Esophagus muscularis mucosa (tissue), 4 donors: Measurements from ENCODE around the gene TENM4. TPM values are rescaled to one million over a fixed set of nuclear protein-coding genes. Genes with fewer than 3 reads are reported as not detected.

ENCODE experiments used
- DNase-seq: peaks from one replicate; pipeline ENCODE4 v3.0.0-alpha.2; 2017; ENCODE audit errors: extremely low spot score
- H3K27ac ChIP-seq, 4 donors: fragments of 200-600 bp; sonication (generic); replicated peaks in 1 of 4; 1 replicate in 3 of 4; 2 replicates in 1 of 4; pipeline ENCODE4 v1.5.1; 2016 to 2019; ENCODE audit warnings: mild to moderate bottlenecking in 1 of 4
- H3K27me3 ChIP-seq, 4 donors: fragments of 200-600 bp; sonication (generic); one replicate each; pipeline versions ENCODE4 v1.5.1 to v1.6.0; 2016 to 2019
- H3K36me3 ChIP-seq, 4 donors: fragments of 200-600 bp; sonication (generic); one replicate each; pipeline ENCODE4 v1.5.1; 2016 to 2019
- H3K4me1 ChIP-seq, 4 donors: fragments of 200-600 bp; sonication (generic); one replicate each; pipeline ENCODE4 v1.5.1; 2016 to 2019
- H3K4me3 ChIP-seq, 4 donors: fragments of 200-600 bp; sonication (generic); 1 replicate in 2 of 4; 2 replicates in 2 of 4; pipeline ENCODE4 v1.5.1; 2016 to 2019; ENCODE audit warnings: mild to moderate bottlenecking in 4 of 4, moderate library complexity in 1 of 4
- H3K9me3 ChIP-seq, 4 donors: fragments of 200-600 bp; sonication (generic); 1 replicate in 3 of 4; 2 replicates in 1 of 4; pipeline ENCODE4 v1.5.1; 2016 to 2019
- CTCF ChIP-seq, 3 experiments: fragments of 200-600 bp in 2 of 3; fragments of 450-650 bp in 1 of 3; sonication (generic) in 2 of 3; IDR thresholded peaks; one replicate each; pipeline ENCODE4 v1.5.1; 2017 to 2019; ENCODE audit warnings: antibody characterized with exemption in 3 of 3, mild to moderate bottlenecking in 2 of 3, moderate library complexity in 1 of 3
- EP300 ChIP-seq: sonication (generic); formaldehyde crosslinking; IDR thresholded peaks from one replicate; pipeline ENCODE4 v1.6.1; 2017; ENCODE audit warnings: antibody characterized with exemption
- POLR2A ChIP-seq: fragments of 450-650 bp; IDR thresholded peaks from one replicate; pipeline ENCODE4 v1.6.1; 2017; ENCODE audit warnings: antibody characterized with exemption, moderate library complexity, mild to moderate bottlenecking, low read depth
- POLR2AphosphoS5 ChIP-seq, 2 donors: sonication (generic); formaldehyde crosslinking; IDR thresholded peaks; one replicate each; pipeline ENCODE4 v1.6.1; 2017; ENCODE audit warnings: antibody characterized with exemption in 2 of 2
- WGBS: methylation state at CpG from one replicate; pipeline ENCODE4 v1.1.5; 2018; 5-methylcytosine and 5-hydroxymethylcytosine counted together
- intact Hi-C: fragments of 100-400 bp; cut with DNase I; formaldehyde crosslinking; loops from one replicate; pipeline ENCODE4 v1.15.1; 2023
- total RNA-seq, 4 donors: library from RNA; depleted of rRNA; stranded (reverse); fragments of >200 nt; gene quantifications; one replicate each; pipeline versions ENCODE4 v1.1.0 to v1.2.1, GENCODE V29; 2016

Gene TENM4
- total RNA-seq, 4 donors from 2014 or later, result 4.1 to 9.6 (median 8.0) TPM

- no peaks in the 10 kb centered on the region for H3K27me3 ChIP-seq
- H3K36me3 ChIP-seq, result no peaks in the 10 kb centered on the region
- no peaks in the 10 kb centered on the region for H3K9me3 ChIP-seq
- TF ChIP-seq EP300 (no peak), CTCF (IDR thresholded peaks at IDR 0.05) (no peak), POLR2A (no peak), POLR2AphosphoS5 (IDR thresholded peaks at IDR 0.05) (no peak)
- peaks cover 0 to 14% (median 7%) of the 10 kb centered on the region in 4 donors for H3K4me1 ChIP-seq
- H3K27ac ChIP-seq, result no peak overlapping the region
- no peak overlapping the region for H3K4me3 ChIP-seq
- intact Hi-C loops, result no loop called here
- DNase-seq, result no peak
- WGBS, result 78% methylated on average over 1 of the region's 1 CpG
These were observed 752.4 kb downstream of the TENM4 start for GRCh38 chr11:78688460-78688859.

GRCh38 chr11:78685156-78685555, 755.7 kb downstream of the TENM4 start:
- DNase-seq, result no peak
- TF ChIP-seq POLR2A (no peak), CTCF (IDR thresholded peaks at IDR 0.05) (no peak), EP300 (no peak), POLR2AphosphoS5 (IDR thresholded peaks at IDR 0.05) (no peak)
- H3K4me1 ChIP-seq, result peaks cover 0 to 3% (median 0%) of the 10 kb centered on the region in 4 donors
- intact Hi-C loops, result no loop called here
- no peaks in the 10 kb centered on the region for H3K36me3 ChIP-seq
- WGBS, result 89% methylated on average over 3 of the region's 3 CpGs
- no peaks in the 10 kb centered on the region for H3K27me3 ChIP-seq
- no peaks in the 10 kb centered on the region for H3K9me3 ChIP-seq
- H3K4me3 ChIP-seq, result no peak overlapping the region
- H3K27ac ChIP-seq, result no peak overlapping the region

GRCh38 chr11:78684377-78684776, 756.5 kb downstream of the TENM4 start:
- Histone ChIP-seq H3K4me1 (no peaks in the 10 kb centered on the region), H3K27me3 (no peaks in the 10 kb centered on the region), H3K9me3 (no peaks in the 10 kb centered on the region), H3K27ac (no peak overlapping the region), H3K4me3 (no peak overlapping the region), H3K36me3 (no peaks in the 10 kb centered on the region)
- intact Hi-C loops, result no loop called here
- no peak for TF ChIP-seq POLR2AphosphoS5 (IDR thresholded peaks at IDR 0.05)
- no peak for TF ChIP-seq EP300
- no peak for TF ChIP-seq CTCF (IDR thresholded peaks at IDR 0.05)
- no peak for TF ChIP-seq POLR2A
- WGBS, result 93% methylated on average over 2 of the region's 2 CpGs
- DNase-seq, result no peak

- intact Hi-C loops, result no loop called here
- Histone ChIP-seq H3K4me1 (no peaks in the 10 kb centered on the region), H3K36me3 (no peaks in the 10 kb centered on the region), H3K9me3 (no peaks in the 10 kb centered on the region), H3K27ac (no peak overlapping the region), H3K27me3 (no peaks in the 10 kb centered on the region), H3K4me3 (no peak overlapping the region)
- no peak for DNase-seq
- TF ChIP-seq EP300, result no peak
- TF ChIP-seq POLR2AphosphoS5 (IDR thresholded peaks at IDR 0.05), result no peak
- no peak for TF ChIP-seq POLR2A
- TF ChIP-seq CTCF (IDR thresholded peaks at IDR 0.05), result no peak
- 89% methylated on average over 5 of the region's 5 CpGs for WGBS
These were observed 757.1 kb downstream of the TENM4 start for GRCh38 chr11:78683774-78684173.

- Histone ChIP-seq H3K4me3 (no peak overlapping the region), H3K36me3 (peaks cover 0 to 8% (median 0%) of the 10 kb centered on the region in 4 donors), H3K4me1 (no peaks in the 10 kb centered on the region), H3K9me3 (no peaks in the 10 kb centered on the region), H3K27me3 (no peaks in the 10 kb centered on the region), H3K27ac (no peak overlapping the region)
- no peak for DNase-seq
- intact Hi-C loops, result no loop called here
- 93% methylated on average over 24 of the region's 24 CpGs for WGBS
- TF ChIP-seq POLR2A (no peak), CTCF (IDR thresholded peaks at IDR 0.05) (no peak), EP300 (no peak), POLR2AphosphoS5 (IDR thresholded peaks at IDR 0.05) (no peak)
These were observed 764.7 kb downstream of the TENM4 start for GRCh38 chr11:78676026-78676557.
